B cell (primary cell): ENCODE data around the gene SAPCD2. TPM values are rescaled to one million over a fixed set of nuclear protein-coding genes. Genes with fewer than 3 reads are reported as not detected.

Experiments used
- ATAC-seq: fragments of 200-7000 bp; cut with Tn5 transposase; one replicate; pipeline ENCODE4 v1.10.0; 2021; ENCODE audit warnings: low read depth, mild to moderate bottlenecking, moderate number of reproducible peaks, moderate library complexity
- CTCF ChIA-PET: fragments of 350-600 bp; sonication (Branson Sonifier 250); formaldehyde crosslinking; loops from one replicate; lab custom pipeline; 2021; ENCODE audit warnings: antibody characterized with exemption, inconsistent platforms; lab: Charles Lee
- POLR2A ChIA-PET: fragments of 350-600 bp; sonication (Branson Sonifier 250); formaldehyde crosslinking; loops from one replicate; lab custom pipeline; 2021; ENCODE audit warnings: antibody characterized with exemption; lab: Charles Lee
- DNase-seq: peaks from one replicate; pipeline ENCODE4 v3.0.0; 2013
- H2AFZ ChIP-seq: 2 replicates; pipeline ENCODE4 v1.6.1; 2012; ENCODE audit warnings: mild to moderate bottlenecking, low read depth, low read length; ENCODE audit not compliant: insufficient read depth, poor library complexity, severe bottlenecking
- H3K27ac ChIP-seq, 2 donors: 1 replicate in 1 of 2; 2 replicates in 1 of 2; pipeline ENCODE4 v1.5.1; 2012 to 2013; ENCODE audit warnings: low read length in 2 of 2, mild to moderate bottlenecking in 2 of 2, moderate library complexity in 1 of 2
- H3K27me3 ChIP-seq, 4 experiments: fragments of 200-600 bp in 1 of 4; sonication (generic) in 1 of 4; replicated peaks in 1 of 4; 1 replicate in 2 of 4; 2 replicates in 2 of 4; pipeline versions ENCODE4 v1.6.1 to v1.7.0; 2013 to 2016; ENCODE audit warnings: low read length in 3 of 4, mild to moderate bottlenecking in 2 of 4, mixed read lengths in 1 of 4, moderate library complexity in 1 of 4; ENCODE audit not compliant: insufficient read depth in 4 of 4, control insufficient read depth in 3 of 4; ENCODE audit errors: control extremely low read depth in 1 of 4
- H3K36me3 ChIP-seq, 2 experiments: replicated peaks in 1 of 2; 1 replicate in 1 of 2; 2 replicates in 1 of 2; pipeline versions ENCODE4 v1.6.1 to v1.7.1; 2013; ENCODE audit warnings: low read length in 1 of 2; ENCODE audit not compliant: insufficient read depth in 2 of 2, control insufficient read depth in 1 of 2; ENCODE audit errors: control extremely low read depth in 1 of 2, extremely low read depth in 1 of 2
- H3K4me1 ChIP-seq, 2 donors: fragments of 200-600 bp in 1 of 2; sonication (generic) in 1 of 2; 1 replicate in 1 of 2; 2 replicates in 1 of 2; pipeline versions ENCODE4 v1.5.1 to v1.6.1; 2013 to 2017; ENCODE audit warnings: low read length in 2 of 2; ENCODE audit not compliant: control insufficient read depth in 2 of 2, insufficient read depth in 2 of 2
- H3K4me2 ChIP-seq: replicated peaks from 2 replicates; pipeline ENCODE3; 2012; ENCODE audit warnings: mild to moderate bottlenecking, low read depth, low read length; ENCODE audit not compliant: poor library complexity, severe bottlenecking
- H3K4me3 ChIP-seq, 5 experiments: fragments of 200-600 bp in 1 of 5; sonication (generic) in 1 of 5; 1 replicate in 3 of 5; 2 replicates in 2 of 5; pipeline versions ENCODE4 v1.5.1 to v1.7.0; 2011 to 2016; ENCODE audit warnings: low read length in 4 of 5, mild to moderate bottlenecking in 4 of 5, low read depth in 2 of 5, control low read depth in 1 of 5, moderate library complexity in 1 of 5; ENCODE audit not compliant: insufficient read depth in 1 of 5; ENCODE audit errors: control extremely low read depth in 1 of 5, extremely low read depth in 1 of 5
- H3K79me2 ChIP-seq: fragments of 200-600 bp; sonication (generic); one replicate; pipeline ENCODE4 v1.6.0; 2016; ENCODE audit warnings: low read length; ENCODE audit not compliant: control insufficient read depth, insufficient read depth
- H3K9ac ChIP-seq: fragments of 200-600 bp; sonication (generic); 2 replicates; pipeline ENCODE4 v1.6.1; 2017; ENCODE audit warnings: mild to moderate bottlenecking, low read length, moderate library complexity
- H3K9me3 ChIP-seq, 3 donors: one replicate each; pipeline versions ENCODE4 v1.6.1 to v1.7.1; 2013; ENCODE audit warnings: low read length in 2 of 3; ENCODE audit not compliant: control insufficient read depth in 2 of 3, insufficient read depth in 1 of 3; ENCODE audit errors: control extremely low read depth in 1 of 3
- H4K20me1 ChIP-seq: 2 replicates; pipeline ENCODE4 v1.6.0; 2012; ENCODE audit warnings: mild to moderate bottlenecking, low read length; ENCODE audit not compliant: insufficient read depth, control insufficient read depth, poor library complexity, severe bottlenecking
- H3K27ac Mint-ChIP-seq: one replicate; pipeline ENCODE4 v1.8.0; 2021; ENCODE audit warnings: mixed read lengths
- H3K27me3 Mint-ChIP-seq: one replicate; pipeline ENCODE4 v1.8.0; 2021; ENCODE audit warnings: mixed read lengths
- H3K4me1 Mint-ChIP-seq: one replicate; pipeline ENCODE4 v1.8.0; 2021; ENCODE audit warnings: mixed read lengths
- H3K4me3 Mint-ChIP-seq: one replicate; pipeline ENCODE4 v1.8.0; 2021; ENCODE audit warnings: mixed read lengths
- H3K9me3 Mint-ChIP-seq: one replicate; pipeline ENCODE4 v1.8.0; 2022; ENCODE audit warnings: mixed read lengths; ENCODE audit not compliant: insufficient read depth
- EZH2 ChIP-seq: IDR thresholded peaks from 2 replicates; pipeline ENCODE4 v1.6.1; 2012; ENCODE audit warnings: borderline replicate concordance, low read depth, mild to moderate bottlenecking, moderate library complexity, low read length; ENCODE audit not compliant: insufficient read depth, poor library complexity, severe bottlenecking
- WGBS: methylation state at CpG from one replicate; pipeline ENCODE4 v1.1.5; 2013; ENCODE audit warnings: missing lambda C conversion rate; ENCODE audit not compliant: insufficient coverage; 5-methylcytosine and 5-hydroxymethylcytosine counted together
- intact Hi-C: fragments of 100-400 bp; cut with micrococcal nuclease; formaldehyde crosslinking; loops from one replicate; pipeline ENCODE4 v1.10.0; 2022
- polyA plus RNA-seq: library from polyadenylated mRNA; depleted of rRNA; stranded (reverse); fragments of >200 nt; gene quantifications from 2 replicates; pipeline ENCODE4 v1.2.3, GENCODE V29; 2012
- total RNA-seq, 2 donors: library from RNA; stranded (reverse); fragments of 120-200 nt in 1 of 2; gene quantifications; 1 replicate in 1 of 2; 2 replicates in 1 of 2; pipeline versions ENCODE4 v1.2.3 to v1.2.4, GENCODE V29; 2013 to 2022
- TF ChIP-seq, protein P1 (sequence below): fragments of 200-600 bp; IDR thresholded peaks from one replicate; pipeline ENCODE4 v1.8.0; 2022; ENCODE audit warnings: antibody characterized with exemption, mild to moderate bottlenecking

The SAPCD2 gene
- total and polyA plus RNA-seq, 2 donors (not counting 1 experiment from before 2014, with no cell fraction given): 0.39 to 0.69 TPM

DNA sequence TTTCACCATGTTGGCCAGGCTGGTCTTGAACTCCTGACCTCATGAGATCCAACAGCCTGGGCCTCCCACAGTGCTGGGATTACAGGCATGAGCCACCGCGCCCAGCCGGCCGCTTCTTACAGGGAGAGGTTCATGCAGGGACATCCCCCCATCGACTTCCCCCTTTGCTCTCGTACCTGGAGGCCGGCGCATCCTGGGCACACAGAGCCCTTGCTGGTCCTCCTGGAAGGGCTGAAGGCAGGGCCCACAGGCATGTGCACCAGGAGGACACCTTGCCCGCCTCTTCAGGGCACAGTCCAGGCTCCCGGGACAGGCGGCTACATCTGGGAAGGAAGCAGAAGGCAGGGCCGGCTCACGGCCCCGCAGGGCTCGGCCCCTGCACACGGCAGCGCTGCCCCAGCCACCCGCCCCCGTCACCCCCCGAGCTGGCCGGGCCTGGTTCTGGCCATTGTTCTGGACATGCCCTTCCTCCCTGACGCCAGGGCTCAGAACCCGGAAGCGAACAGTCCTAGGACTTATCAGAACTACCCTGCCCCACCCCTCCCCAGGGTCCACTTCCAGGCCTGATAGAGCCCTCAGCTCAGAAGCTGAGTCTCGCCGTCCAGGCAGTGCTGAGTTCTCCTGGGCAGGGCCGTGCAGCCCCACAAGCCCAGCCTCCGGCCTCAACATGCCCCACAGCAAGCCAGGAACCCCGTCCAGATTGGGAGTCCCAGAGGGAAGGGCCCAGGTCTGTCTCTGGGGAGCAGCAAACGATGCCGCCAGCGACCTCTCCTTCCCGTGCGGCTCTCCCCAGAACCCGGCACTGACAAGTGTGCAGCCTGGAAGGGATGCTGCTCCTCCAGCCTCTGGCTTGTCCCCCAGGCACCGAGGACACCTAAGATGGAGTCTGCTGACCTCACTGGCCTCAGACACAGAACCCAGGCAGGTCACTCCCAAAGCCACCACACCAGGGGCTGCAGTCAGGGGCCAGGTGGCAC lies 27.3 kb downstream of the SAPCD2 start:
- Mint-ChIP-seq H3K9me3 (no peaks in the 10 kb centered on the region), H3K4me1 (peaks cover 10% of the 10 kb centered on the region), H3K27me3 (peaks cover 9% of the 10 kb centered on the region), H3K4me3 (no peak overlapping the region), H3K27ac (no peak overlapping the region)
- CTCF ChIA-PET: interaction anchor here (0.7 to 2.4 kb wide), 3 partner anchors 14 to 349 kb away, joined by 4 to 12 read pairs (median 4); partner anchors contain the start of gene ABCA2
- Histone ChIP-seq H3K27me3 (peaks cover 0 to 56% (median 37%) of the 10 kb centered on the region in 4 experiments), H2AFZ (no peak overlapping the region), H3K9me3 (peaks cover 0 to 33% (median 0%) of the 10 kb centered on the region in 3 donors), H3K4me2 (no peak overlapping the region), H3K4me3 (no peak overlapping the region), H4K20me1 (peaks cover 5% of the 10 kb centered on the region), H3K79me2 (no peaks in the 10 kb centered on the region), H3K27ac (no peak overlapping the region), H3K9ac (no peak overlapping the region), H3K4me1 (peaks cover 24 to 42% of the 10 kb centered on the region in 2 donors), H3K36me3 (no peaks in the 10 kb centered on the region)
- no peak for TF ChIP-seq EZH2
- TF ChIP-seq, protein P1, sequence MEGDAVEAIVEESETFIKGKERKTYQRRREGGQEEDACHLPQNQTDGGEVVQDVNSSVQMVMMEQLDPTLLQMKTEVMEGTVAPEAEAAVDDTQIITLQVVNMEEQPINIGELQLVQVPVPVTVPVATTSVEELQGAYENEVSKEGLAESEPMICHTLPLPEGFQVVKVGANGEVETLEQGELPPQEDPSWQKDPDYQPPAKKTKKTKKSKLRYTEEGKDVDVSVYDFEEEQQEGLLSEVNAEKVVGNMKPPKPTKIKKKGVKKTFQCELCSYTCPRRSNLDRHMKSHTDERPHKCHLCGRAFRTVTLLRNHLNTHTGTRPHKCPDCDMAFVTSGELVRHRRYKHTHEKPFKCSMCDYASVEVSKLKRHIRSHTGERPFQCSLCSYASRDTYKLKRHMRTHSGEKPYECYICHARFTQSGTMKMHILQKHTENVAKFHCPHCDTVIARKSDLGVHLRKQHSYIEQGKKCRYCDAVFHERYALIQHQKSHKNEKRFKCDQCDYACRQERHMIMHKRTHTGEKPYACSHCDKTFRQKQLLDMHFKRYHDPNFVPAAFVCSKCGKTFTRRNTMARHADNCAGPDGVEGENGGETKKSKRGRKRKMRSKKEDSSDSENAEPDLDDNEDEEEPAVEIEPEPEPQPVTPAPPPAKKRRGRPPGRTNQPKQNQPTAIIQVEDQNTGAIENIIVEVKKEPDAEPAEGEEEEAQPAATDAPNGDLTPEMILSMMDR: no peak
- intact Hi-C loops: no loop called here
- POLR2A ChIA-PET: interaction anchor here (0.7 kb wide), 1 partner anchor 197 kb away, joined by 3 read pairs; no protein-coding TSS in a partner anchor
- WGBS: 86% methylated on average over 35 of the region's 36 CpGs
- DNase-seq: no peak
- no peak for ATAC-seq

DNA sequence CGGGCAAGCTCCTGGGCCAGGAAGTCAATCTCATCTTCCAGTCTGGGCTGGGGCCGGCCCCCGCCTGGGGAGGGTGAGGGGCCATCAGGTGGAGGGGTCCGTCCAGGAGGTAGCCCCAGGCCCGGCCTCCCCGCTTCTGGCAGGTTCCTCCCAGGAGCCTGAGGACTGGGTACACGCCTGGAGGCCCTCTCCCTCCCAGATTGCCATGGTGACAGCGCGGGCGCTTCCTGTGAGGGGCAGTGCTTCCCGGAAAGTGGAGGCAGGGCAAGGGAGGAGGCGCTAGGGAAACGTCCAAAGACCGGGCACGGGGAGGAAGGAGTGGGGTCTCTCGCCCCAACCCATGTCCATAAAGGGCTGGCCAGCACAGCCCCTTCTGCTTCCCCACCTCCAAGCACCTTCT lies 29.2 kb downstream of the SAPCD2 start:
- POLR2A ChIA-PET: no interaction called here
- 96% methylated on average over 5 of the region's 16 CpGs for WGBS
- TF ChIP-seq, protein P1: no peak
- TF ChIP-seq EZH2: no peak
- Mint-ChIP-seq H3K27ac (no peak overlapping the region), H3K4me1 (peaks cover 6% of the 10 kb centered on the region), H3K27me3 (peaks cover 9% of the 10 kb centered on the region), H3K4me3 (no peak overlapping the region), H3K9me3 (no peaks in the 10 kb centered on the region)
- no peak for DNase-seq
- Histone ChIP-seq H3K4me1 (peaks cover 17 to 25% of the 10 kb centered on the region in 2 donors), H3K4me3 (no peak overlapping the region), H3K4me2 (no peak overlapping the region), H4K20me1 (peaks cover 1% of the 10 kb centered on the region), H3K9ac (no peak overlapping the region), H2AFZ (no peak overlapping the region), H3K27ac (no peak overlapping the region), H3K79me2 (no peaks in the 10 kb centered on the region), H3K36me3 (no peaks in the 10 kb centered on the region), H3K9me3 (peaks cover 0 to 22% (median 0%) of the 10 kb centered on the region in 3 donors), H3K27me3 (peaks cover 0 to 43% (median 21%) of the 10 kb centered on the region in 4 experiments)
- ATAC-seq: no peak
- CTCF ChIA-PET: no interaction called here
- intact Hi-C loops: no loop called here
